K562 (cell line): ENCODE data around the gene FASTK. TPM values are rescaled to one million over a fixed set of nuclear protein-coding genes. Genes with fewer than 3 reads are reported as not detected.
A peak's percentile ranks its signal among the peaks of the same experiment; 100 is the strongest.

Experiments
- ARHGAP35 ChIP-seq: fragments of 450-650 bp; IDR thresholded peaks from 2 replicates; pipeline ENCODE4 v1.6.1; 2018; ENCODE audit not compliant: partially characterized antibody
- CBX1 ChIP-seq: sonication (generic); IDR thresholded peaks from 2 replicates; pipeline ENCODE4 v1.6.1; 2016; ENCODE audit warnings: antibody characterized with exemption, low read depth, mild to moderate bottlenecking
- CEBPB ChIP-seq: fragments of 450-650 bp; IDR thresholded peaks from 2 replicates; pipeline ENCODE4 v1.6.1; 2016; ENCODE audit warnings: missing genetic modification characterization, missing compliant biosample characterization
- ETV6 ChIP-seq, 3 experiments: fragments of 150-350 bp in 1 of 3; sonication (generic) in 1 of 3; formaldehyde crosslinking in 1 of 3; IDR thresholded peaks; 2 replicates each; pipeline versions ENCODE4 v1.6.1 to v1.8.0; 2014 to 2022; ENCODE audit warnings: borderline replicate concordance in 2 of 3, low read depth in 2 of 3, antibody characterized with exemption in 1 of 3, low read length in 1 of 3, mild to moderate bottlenecking in 1 of 3, missing genetic modification reagents in 1 of 3
- HNRNPLL ChIP-seq: fragments of 200-400 bp; formaldehyde crosslinking; IDR thresholded peaks from 2 replicates; pipeline ENCODE4 v1.6.1; 2017; ENCODE audit warnings: low read length, low read depth, mild to moderate bottlenecking; ENCODE audit not compliant: poor library complexity, severe bottlenecking
- POLR2AphosphoS2 ChIP-seq: IDR thresholded peaks from 2 replicates; pipeline ENCODE4 v1.6.1; 2012; ENCODE audit warnings: low read length, improper control_type of control experiment
- RBM22 ChIP-seq: fragments of 200-400 bp; formaldehyde crosslinking; IDR thresholded peaks from 2 replicates; pipeline ENCODE4 v1.6.1; 2018; ENCODE audit warnings: low read length, low read depth; ENCODE audit not compliant: poor library complexity, severe bottlenecking
- SMARCE1 ChIP-seq: fragments of 450-650 bp; IDR thresholded peaks from 2 replicates; pipeline ENCODE4 v1.7.1; 2016; ENCODE audit warnings: mild to moderate bottlenecking
- TEAD1 ChIP-seq, 2 experiments: fragments of 450-650 bp in 1 of 2; sonication (generic) in 1 of 2; formaldehyde crosslinking; IDR thresholded peaks; 2 replicates each; pipeline versions ENCODE4 v1.4.0 to v1.8.0; 2020 to 2022; ENCODE audit warnings: mild to moderate bottlenecking in 2 of 2, missing genetic modification reagents in 1 of 2
- U2AF1 ChIP-seq: fragments of 200-400 bp; formaldehyde crosslinking; optimal IDR thresholded peaks from 2 replicates; pipeline ENCODE3; 2017; ENCODE audit warnings: mild to moderate bottlenecking, low read depth, low read length, moderate library complexity
- ZBTB8A ChIP-seq: fragments of 450-650 bp; IDR thresholded peaks from 2 replicates; pipeline ENCODE4 v1.6.1; 2018; ENCODE audit warnings: mild to moderate bottlenecking, moderate library complexity; ENCODE audit not compliant: partially characterized antibody
- ZKSCAN1 ChIP-seq: fragments of 150-350 bp; IDR thresholded peaks from 2 replicates; pipeline ENCODE4 v1.6.1; 2016; ENCODE audit warnings: low read depth, low read length
- ZNF212 ChIP-seq: fragments of 450-650 bp; formaldehyde crosslinking; IDR thresholded peaks from 2 replicates; pipeline ENCODE4 v1.4.0; 2020; ENCODE audit warnings: mild to moderate bottlenecking
- ZNF23 ChIP-seq: fragments of 250-450 bp; sonication (Bioruptor Pico); IDR thresholded peaks from 2 replicates; pipeline ENCODE4 v1.4.0; 2020; ENCODE audit warnings: mild to moderate bottlenecking
- ZNF699 ChIP-seq: fragments of 250-450 bp; sonication (Bioruptor Pico); IDR thresholded peaks from 2 replicates; pipeline ENCODE4 v1.8.0; 2021; ENCODE audit warnings: mild to moderate bottlenecking, moderate library complexity; ENCODE audit not compliant: insufficient replicate concordance
- ZNF707 ChIP-seq: fragments of 250-450 bp; sonication (Bioruptor Pico); conservative IDR thresholded peaks from 2 replicates; pipeline ENCODE4 v1.8.0; 2022; ENCODE audit warnings: inconsistent platforms, mild to moderate bottlenecking, moderate library complexity
- polyA plus RNA-seq, 8 experiments: library from polyadenylated mRNA; depleted of rRNA in 4 of 8; stranded (reverse) in 5 of 8; unstranded in 3 of 8; fragments of >200 nt; fragmentation: Nextera tagmentation in 2 of 8; fragmentation: Illumina TruSeq in 1 of 8; extraction: Ambion mirVana in 2 of 8; extraction: Trizol in 1 of 8; gene quantifications; 2 replicates each; pipeline versions ENCODE4 v1.2.1 to v1.2.3, GENCODE V29; 2011 to 2014; ENCODE audit warnings: inconsistent platforms in 1 of 8, missing spikeins in 1 of 8
- total RNA-seq, 7 experiments: library from RNA; depleted of rRNA in 6 of 7; stranded (reverse); fragments of >200 nt in 6 of 7; fragmentation: Illumina TruSeq in 2 of 7; extraction: Trizol in 2 of 7; gene quantifications; 2 replicates each; pipeline versions ENCODE4 v1.2.1 to v1.2.3, GENCODE V29; 2011 to 2021; ENCODE audit warnings: low replicate concordance in 1 of 7
- TF ChIP-seq, protein P1 (sequence below): conservative IDR thresholded peaks from 2 replicates; pipeline ENCODE4 v1.6.1; 2011; ENCODE audit warnings: low read depth, mild to moderate bottlenecking, low read length; ENCODE audit not compliant: control insufficient read depth
- TF ChIP-seq, protein P2 (sequence below): sonication (generic); formaldehyde crosslinking; IDR thresholded peaks from 2 replicates; pipeline ENCODE4 v1.8.1; 2023; ENCODE audit warnings: mild to moderate bottlenecking, missing genetic modification reagents, moderate library complexity
- TF ChIP-seq, protein P3 (sequence below): fragments of 450-650 bp; IDR thresholded peaks from 2 replicates; pipeline ENCODE4 v1.6.1; 2016; ENCODE audit warnings: mild to moderate bottlenecking
- TF ChIP-seq, protein P4 (sequence below): sonication (generic); formaldehyde crosslinking; IDR thresholded peaks from 2 replicates; pipeline ENCODE4 v1.8.0; 2022; ENCODE audit warnings: mild to moderate bottlenecking, low read depth, missing genetic modification reagents
- TF ChIP-seq, protein P5 (sequence below): sonication (generic); formaldehyde crosslinking; IDR thresholded peaks from 2 replicates; pipeline ENCODE4 v1.8.1; 2023; ENCODE audit warnings: mild to moderate bottlenecking, missing genetic modification reagents

Gene FASTK
- total and polyA plus RNA-seq, 9 of the 15 experiments (the other 6 are each of a cell fraction or from before 2014, with no cell fraction given): 0.51 to 150 (median 48.2) TPM

DNA sequence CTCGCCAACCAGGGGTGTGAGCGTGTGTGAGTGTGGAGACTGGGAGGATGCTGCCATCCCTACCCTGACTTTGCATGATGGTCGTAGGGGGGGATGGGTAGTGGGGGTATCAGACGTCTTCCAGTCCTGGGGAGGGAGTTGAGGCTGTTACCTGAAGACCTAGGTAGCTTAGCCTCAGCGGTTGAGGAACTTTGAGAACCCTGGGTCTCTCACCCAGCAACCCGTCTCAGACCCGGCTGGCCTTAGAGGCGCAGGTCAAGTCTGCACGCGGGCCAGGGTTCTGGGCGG lies 18.6 kb downstream of the FASTK start (continued):
- TF ChIP-seq, protein P1, sequence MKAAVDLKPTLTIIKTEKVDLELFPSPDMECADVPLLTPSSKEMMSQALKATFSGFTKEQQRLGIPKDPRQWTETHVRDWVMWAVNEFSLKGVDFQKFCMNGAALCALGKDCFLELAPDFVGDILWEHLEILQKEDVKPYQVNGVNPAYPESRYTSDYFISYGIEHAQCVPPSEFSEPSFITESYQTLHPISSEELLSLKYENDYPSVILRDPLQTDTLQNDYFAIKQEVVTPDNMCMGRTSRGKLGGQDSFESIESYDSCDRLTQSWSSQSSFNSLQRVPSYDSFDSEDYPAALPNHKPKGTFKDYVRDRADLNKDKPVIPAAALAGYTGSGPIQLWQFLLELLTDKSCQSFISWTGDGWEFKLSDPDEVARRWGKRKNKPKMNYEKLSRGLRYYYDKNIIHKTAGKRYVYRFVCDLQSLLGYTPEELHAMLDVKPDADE: no peak
- TF ChIP-seq ZKSCAN1 (no peak), ARHGAP35 (no peak), CBX1 (peak; percentile 56; the same call in 1 of the 2 replicates), ZNF699 (CRISPR knock-in tag) (no peak), U2AF1 (no peak), ZNF707 (CRISPR knock-in tag) (no peak), HNRNPLL (no peak), TEAD1 (CRISPR knock-in tag; IDR thresholded peaks at IDR 0.05) (no peak), RBM22 (no peak), ETV6 (IDR thresholded peaks at IDR 0.05; ENCODE audit: borderline replicate concordance in 1 of 2, low read depth in 2 of 2, low read length in 1 of 2) (no peak), ETV6 (CRISPR knock-in tag; IDR thresholded peaks at IDR 0.05; ENCODE audit: borderline replicate concordance) (0 out of 2 replicates have a peak, but pooled peaks have one; percentile 49), ZNF23 (CRISPR knock-in tag) (no peak), ZBTB8A (no peak), SMARCE1 (no peak), POLR2AphosphoS2 (no peak), CEBPB (tag) (no peak), ZNF212 (CRISPR knock-in tag) (no peak)
- TF ChIP-seq, protein P2, sequence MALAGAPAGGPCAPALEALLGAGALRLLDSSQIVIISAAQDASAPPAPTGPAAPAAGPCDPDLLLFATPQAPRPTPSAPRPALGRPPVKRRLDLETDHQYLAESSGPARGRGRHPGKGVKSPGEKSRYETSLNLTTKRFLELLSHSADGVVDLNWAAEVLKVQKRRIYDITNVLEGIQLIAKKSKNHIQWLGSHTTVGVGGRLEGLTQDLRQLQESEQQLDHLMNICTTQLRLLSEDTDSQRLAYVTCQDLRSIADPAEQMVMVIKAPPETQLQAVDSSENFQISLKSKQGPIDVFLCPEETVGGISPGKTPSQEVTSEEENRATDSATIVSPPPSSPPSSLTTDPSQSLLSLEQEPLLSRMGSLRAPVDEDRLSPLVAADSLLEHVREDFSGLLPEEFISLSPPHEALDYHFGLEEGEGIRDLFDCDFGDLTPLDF (CRISPR knock-in tag): no peak
- TF ChIP-seq, protein P3, sequence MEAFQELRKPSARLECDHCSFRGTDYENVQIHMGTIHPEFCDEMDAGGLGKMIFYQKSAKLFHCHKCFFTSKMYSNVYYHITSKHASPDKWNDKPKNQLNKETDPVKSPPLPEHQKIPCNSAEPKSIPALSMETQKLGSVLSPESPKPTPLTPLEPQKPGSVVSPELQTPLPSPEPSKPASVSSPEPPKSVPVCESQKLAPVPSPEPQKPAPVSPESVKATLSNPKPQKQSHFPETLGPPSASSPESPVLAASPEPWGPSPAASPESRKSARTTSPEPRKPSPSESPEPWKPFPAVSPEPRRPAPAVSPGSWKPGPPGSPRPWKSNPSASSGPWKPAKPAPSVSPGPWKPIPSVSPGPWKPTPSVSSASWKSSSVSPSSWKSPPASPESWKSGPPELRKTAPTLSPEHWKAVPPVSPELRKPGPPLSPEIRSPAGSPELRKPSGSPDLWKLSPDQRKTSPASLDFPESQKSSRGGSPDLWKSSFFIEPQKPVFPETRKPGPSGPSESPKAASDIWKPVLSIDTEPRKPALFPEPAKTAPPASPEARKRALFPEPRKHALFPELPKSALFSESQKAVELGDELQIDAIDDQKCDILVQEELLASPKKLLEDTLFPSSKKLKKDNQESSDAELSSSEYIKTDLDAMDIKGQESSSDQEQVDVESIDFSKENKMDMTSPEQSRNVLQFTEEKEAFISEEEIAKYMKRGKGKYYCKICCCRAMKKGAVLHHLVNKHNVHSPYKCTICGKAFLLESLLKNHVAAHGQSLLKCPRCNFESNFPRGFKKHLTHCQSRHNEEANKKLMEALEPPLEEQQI: no peak
- TF ChIP-seq, protein P4, sequence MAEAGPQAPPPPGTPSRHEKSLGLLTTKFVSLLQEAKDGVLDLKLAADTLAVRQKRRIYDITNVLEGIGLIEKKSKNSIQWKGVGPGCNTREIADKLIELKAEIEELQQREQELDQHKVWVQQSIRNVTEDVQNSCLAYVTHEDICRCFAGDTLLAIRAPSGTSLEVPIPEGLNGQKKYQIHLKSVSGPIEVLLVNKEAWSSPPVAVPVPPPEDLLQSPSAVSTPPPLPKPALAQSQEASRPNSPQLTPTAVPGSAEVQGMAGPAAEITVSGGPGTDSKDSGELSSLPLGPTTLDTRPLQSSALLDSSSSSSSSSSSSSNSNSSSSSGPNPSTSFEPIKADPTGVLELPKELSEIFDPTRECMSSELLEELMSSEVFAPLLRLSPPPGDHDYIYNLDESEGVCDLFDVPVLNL (CRISPR knock-in tag): no peak
- TF ChIP-seq, protein P5, sequence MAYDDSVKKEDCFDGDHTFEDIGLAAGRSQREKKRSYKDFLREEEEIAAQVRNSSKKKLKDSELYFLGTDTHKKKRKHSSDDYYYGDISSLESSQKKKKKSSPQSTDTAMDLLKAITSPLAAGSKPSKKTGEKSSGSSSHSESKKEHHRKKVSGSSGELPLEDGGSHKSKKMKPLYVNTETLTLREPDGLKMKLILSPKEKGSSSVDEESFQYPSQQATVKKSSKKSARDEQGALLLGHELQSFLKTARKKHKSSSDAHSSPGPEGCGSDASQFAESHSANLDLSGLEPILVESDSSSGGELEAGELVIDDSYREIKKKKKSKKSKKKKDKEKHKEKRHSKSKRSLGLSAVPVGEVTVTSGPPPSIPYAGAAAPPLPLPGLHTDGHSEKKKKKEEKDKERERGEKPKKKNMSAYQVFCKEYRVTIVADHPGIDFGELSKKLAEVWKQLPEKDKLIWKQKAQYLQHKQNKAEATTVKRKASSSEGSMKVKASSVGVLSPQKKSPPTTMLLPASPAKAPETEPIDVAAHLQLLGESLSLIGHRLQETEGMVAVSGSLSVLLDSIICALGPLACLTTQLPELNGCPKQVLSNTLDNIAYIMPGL: no peak
